GM12891 (cell line): ENCODE data around the gene ABHD2.

Experiments
- DNase-seq: peaks from one replicate; pipeline ENCODE4 v3.0.0; 2011; ENCODE audit warnings: low spot score; ENCODE audit not compliant: insufficient read length
- FAIRE-seq: peaks from 2 replicates; lab custom pipeline; 2011; peaks lifted over from hg19 to GRCh38; lab: Jason Lieb, UNC
- PAX5 ChIP-seq: IDR thresholded peaks from 2 replicates; pipeline ENCODE4 v1.6.1; 2011; ENCODE audit warnings: low read length, moderate library complexity, mild to moderate bottlenecking; ENCODE audit not compliant: insufficient read depth, severe bottlenecking
- POLR2A ChIP-seq: IDR thresholded peaks from 2 replicates; pipeline ENCODE4 v1.6.1; 2011; ENCODE audit warnings: low read depth, low read length, control low read depth
- POLR2AphosphoS5 ChIP-seq: IDR thresholded peaks from 2 replicates; pipeline ENCODE4 v1.6.1; 2011; ENCODE audit warnings: low read depth, low read length, control low read depth
- POU2F2 ChIP-seq: IDR thresholded peaks from 2 replicates; pipeline ENCODE4 v1.6.1; 2011; ENCODE audit warnings: low read depth, mild to moderate bottlenecking, control low read depth, low read length, moderate library complexity
- SPI1 ChIP-seq: IDR thresholded peaks from 2 replicates; pipeline ENCODE4 v1.6.1; 2011; ENCODE audit warnings: low read depth, low read length, control low read depth
- TAF1 ChIP-seq: IDR thresholded peaks from 2 replicates; pipeline ENCODE4 v1.6.1; 2011; ENCODE audit warnings: low read depth, low read length, control low read depth

The ABHD2 gene

DNA sequence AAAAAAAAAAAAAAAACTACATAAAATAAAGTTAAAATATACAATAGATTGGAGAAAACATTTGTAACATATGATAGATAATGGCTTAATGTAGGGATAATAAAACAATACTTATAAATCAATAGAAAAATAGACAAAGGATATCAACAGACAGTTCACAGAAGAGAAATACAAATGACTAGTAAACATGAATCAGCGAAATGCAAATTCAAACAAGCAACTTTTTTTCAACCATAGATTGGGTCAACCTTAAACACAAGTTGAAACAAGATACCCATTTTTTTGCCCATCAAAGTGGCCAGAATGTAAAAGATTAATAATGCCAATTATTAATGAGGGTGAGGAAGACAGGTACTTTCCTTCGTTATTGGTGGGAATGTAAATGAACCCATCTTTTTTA is 59.9 kb downstream of the ABHD2 start:
- FAIRE-seq (no peak), DNase-seq (no peak)
- TF ChIP-seq SPI1: no peak
- TF ChIP-seq POLR2AphosphoS5: no peak
- TF ChIP-seq POLR2A: no peak
- no peak for TF ChIP-seq POU2F2
- TF ChIP-seq PAX5: no peak
- TF ChIP-seq TAF1: no peak

DNA sequence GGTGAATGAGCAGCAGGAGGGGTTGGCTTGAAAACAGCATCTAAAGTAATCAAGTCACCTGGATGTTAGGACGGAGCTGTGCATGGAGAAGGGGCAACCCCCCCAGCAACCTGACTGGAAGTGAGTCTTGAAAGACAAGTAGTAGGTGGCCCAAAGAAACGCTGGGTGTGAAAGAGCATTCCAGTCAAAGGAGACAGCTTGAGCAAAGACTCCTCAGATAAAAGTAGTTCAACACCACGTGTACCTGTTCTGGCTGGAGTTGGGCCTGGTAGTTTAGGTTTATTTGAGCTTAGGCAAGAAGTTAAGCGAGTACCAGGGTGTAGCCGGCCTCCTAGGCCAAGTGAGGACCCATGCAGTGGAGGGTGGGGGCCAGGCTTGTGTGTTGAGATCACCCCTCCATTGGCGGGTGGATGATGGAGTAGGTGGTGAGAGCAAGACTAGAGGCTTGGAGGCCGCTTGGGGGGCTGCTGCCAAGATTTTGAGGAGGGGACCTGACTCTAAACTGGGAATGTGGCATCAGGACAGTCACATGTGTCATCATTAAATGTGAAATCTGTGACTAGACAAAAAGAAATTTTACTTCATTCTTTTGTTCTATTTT is 61.3 kb downstream of the ABHD2 start:
- TF ChIP-seq PAX5 (no peak), POLR2AphosphoS5 (no peak), POU2F2 (no peak), POLR2A (no peak), SPI1 (no peak), TAF1 (no peak)
- FAIRE-seq: no peak
- DNase-seq: no peak

DNA sequence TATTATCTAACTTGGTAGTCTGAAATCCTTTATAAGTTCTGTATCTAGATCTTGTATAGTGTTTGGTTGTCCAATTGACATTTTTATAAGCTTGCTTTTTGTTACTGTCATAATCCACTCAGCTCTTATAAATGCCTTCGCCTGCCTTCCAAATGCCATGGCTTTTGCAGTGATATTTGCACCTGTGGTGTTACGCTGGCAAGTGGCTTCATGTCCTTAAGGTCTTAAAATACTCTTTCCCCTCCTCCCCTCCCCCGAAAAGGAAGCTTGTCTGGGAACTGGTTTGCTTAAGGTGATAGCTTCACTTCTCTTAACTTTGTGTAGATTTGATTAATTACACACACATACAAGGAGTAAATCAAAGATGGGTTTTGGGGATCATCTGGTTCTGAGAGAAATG is 62.0 kb downstream of the ABHD2 start:
- FAIRE-seq: no peak
- DNase-seq: no peak
- TF ChIP-seq POLR2AphosphoS5: no peak
- no peak for TF ChIP-seq POU2F2
- no peak for TF ChIP-seq PAX5
- no peak for TF ChIP-seq TAF1
- no peak for TF ChIP-seq SPI1
- no peak for TF ChIP-seq POLR2A

DNA sequence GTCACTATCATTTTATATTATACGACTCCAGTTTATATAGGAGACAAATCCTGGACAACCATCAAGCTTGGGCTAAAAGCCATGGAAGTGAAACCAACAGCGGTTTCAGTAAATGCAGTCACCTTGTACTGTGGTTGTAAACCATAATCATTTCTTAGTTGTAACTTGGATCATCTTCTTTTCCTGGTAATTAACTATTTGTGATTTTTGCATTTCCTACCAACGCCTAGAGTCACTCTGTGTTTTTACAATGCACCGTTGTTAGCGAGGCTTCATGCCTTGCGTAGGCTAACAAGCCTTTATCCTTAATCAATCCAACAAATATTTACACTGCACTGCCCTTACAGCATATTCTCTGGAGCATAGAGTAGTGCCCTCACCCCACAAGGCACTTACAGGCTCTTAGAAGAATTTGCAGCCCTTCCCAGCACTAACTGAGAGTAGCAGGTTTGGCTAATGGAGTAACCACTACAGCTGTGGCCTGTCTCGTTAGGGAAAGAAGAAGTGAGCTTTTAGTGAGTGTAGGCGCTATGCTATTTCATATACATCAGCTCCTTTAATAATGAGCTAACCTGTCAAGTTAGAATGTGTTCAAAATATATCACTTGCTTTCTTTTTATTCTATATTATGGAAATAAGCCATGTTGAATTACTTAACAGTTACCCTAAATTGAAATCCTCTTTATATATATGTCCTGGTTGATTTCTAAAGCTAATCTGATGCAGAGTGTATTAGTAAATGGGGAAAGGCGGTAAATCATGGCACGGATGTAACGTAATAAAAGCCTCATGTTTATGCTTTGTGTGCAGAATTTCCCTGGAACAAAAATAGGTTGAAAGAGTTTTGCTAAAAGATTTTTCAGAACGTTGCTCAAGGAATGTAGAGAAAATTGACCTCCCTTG is 62.8 kb downstream of the ABHD2 start:
- no peak for DNase-seq
- TF ChIP-seq POLR2A (no peak), SPI1 (peak; percentile 50), PAX5 (no peak), POU2F2 (no peak), POLR2AphosphoS5 (no peak)
- FAIRE-seq: no peak

DNA sequence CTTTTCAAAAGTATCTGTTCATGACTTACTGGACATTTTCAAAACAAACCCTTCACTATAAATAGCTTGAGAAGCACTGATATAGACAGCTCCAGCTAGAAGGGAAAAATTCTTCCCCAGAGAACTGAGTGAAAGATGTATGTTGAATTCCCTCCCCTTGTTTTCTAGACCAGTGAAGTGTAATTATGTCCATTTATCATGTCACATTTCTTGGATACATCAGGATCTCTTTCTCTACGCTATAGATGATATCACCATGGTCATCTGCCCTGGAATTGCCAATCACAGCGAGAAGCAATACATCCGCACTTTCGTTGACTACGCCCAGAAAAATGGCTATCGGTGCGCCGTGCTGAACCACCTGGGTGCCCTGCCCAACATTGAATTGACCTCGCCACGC is 66.9 kb downstream of the ABHD2 start:
- DNase-seq (no peak), FAIRE-seq (no peak)
- TF ChIP-seq SPI1: no peak
- TF ChIP-seq TAF1: no peak
- no peak for TF ChIP-seq POU2F2
- TF ChIP-seq PAX5: no peak
- TF ChIP-seq POLR2A: no peak
- no peak for TF ChIP-seq POLR2AphosphoS5

DNA sequence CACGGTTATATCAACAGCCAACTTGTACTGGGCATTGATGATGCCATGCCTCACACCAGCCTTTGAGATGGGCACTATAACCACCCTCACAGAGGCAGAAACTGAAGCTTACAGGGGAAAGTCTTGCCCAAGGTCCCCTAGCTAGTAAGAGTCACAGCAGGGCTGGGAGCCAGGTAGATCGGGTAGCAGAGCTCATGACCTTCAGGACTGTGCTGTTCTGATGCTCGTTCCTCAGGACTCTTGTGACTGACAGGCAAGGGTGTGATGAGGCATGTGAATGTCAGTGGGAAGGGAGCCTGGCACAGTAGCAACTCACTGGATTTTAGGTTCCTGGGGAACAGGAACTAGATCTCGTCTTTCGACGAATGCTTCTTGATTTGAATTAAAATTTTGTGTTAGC is 67.4 kb downstream of the ABHD2 start:
- no peak for DNase-seq
- FAIRE-seq: peak; percentile 9
- TF ChIP-seq POLR2AphosphoS5: no peak
- no peak for TF ChIP-seq SPI1
- no peak for TF ChIP-seq POU2F2

DNA sequence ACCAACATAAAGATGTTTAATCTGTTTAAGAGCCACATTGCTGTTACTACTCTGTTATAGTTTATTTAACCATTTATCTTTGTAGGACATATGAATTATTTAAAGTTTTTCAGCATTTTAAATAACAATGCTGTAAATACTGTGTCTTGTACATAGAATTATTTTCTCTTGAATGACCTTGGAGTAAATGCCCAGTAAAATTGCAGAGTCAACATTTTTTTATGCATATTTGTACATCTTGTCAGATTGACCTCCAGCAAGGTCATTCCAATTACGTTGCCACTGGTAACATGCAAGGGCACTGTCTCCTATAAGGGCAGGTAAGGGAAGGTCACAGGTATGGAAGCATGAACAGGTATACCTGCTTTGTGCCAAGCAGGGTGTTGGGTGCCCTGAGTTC is 68.8 kb downstream of the ABHD2 start:
- TF ChIP-seq SPI1 (no peak), POLR2AphosphoS5 (no peak), TAF1 (no peak), POU2F2 (no peak), POLR2A (no peak), PAX5 (no peak)
- DNase-seq: no peak
- no peak for FAIRE-seq

DNA sequence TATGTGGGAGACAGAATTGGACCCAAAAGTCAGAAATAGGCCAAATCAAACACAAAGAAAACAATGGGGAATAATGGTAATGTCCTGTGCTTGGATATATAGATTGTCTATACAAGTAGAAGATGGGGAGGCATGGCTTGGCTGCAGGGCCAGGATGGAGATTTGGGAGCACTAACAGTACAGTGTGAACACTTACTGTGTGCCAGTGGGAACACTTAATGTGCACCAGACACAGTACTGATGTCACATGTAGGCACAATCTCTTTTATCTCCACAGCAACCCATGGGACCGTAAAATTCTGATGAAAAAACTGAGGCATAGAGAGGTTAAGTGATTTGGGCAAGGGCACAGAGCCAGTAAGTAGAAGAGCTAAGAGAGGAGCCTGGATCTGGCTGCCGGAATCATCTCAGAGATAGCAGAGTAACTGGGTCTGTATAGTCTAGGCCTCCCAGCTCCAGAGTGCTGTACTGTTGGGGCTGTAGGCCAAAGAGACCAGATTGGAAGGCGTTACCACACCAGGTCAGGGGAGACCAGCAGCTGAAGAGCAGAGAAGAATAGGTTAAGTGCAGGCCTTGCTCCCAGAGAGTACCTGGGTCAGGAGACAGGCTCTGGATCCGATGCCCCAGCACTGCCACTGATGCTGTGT is 69.8 kb downstream of the ABHD2 start:
- TF ChIP-seq POLR2AphosphoS5 (no peak), TAF1 (no peak), PAX5 (no peak), POLR2A (no peak), POU2F2 (no peak), SPI1 (no peak)
- DNase-seq (no peak), FAIRE-seq (no peak)

DNA sequence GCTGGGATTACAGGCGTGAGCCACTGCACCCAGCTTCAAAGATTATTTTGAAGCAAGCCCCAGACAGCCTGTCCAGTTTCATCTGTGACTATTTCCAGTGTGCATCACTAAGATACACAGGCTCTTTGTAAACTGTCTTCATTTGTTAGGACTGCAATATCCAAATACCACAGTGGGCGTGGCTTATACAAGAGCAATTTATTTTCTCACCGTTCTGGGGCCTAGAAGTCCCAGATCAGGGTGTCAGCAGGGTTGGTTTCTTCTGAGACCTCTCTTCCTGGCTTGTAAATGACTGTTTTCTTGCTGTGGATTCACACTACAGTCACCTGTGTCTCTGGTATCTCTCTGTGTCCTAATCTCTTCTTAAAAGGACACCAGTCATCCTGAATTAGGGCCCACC is 73.4 kb downstream of the ABHD2 start:
- FAIRE-seq: no peak

More for the DNA sequence above, 73.4 kb downstream of the ABHD2 start:
- TF ChIP-seq SPI1 (no peak), POU2F2 (no peak), POLR2A (no peak), TAF1 (no peak), POLR2AphosphoS5 (no peak), PAX5 (no peak)
- DNase-seq: no peak
